Activated naive CD8-positive, alpha-beta T cell treated with anti-CD3 and anti-CD28 coated beads, Interleukin-2, amount 10 ng/mL, durations not matched to agents 7 days and 5 days (primary cell): ENCODE measurements around the gene SLC5A10. TPM values are rescaled to one million over a fixed set of nuclear protein-coding genes. Genes with fewer than 3 reads are reported as not detected.

Experiments
- ATAC-seq: fragments of 150-1000 bp; cut with Tn5 transposase; one replicate; pipeline ENCODE4 v1.10.0; 2021; ENCODE audit warnings: low read depth, moderate library complexity
- POLR2A ChIA-PET: fragments of 350-600 bp; sonication (Branson Sonifier 250); formaldehyde crosslinking; loops from one replicate; lab custom pipeline; 2021; ENCODE audit warnings: antibody characterized with exemption; lab: Charles Lee
- DNase-seq: peaks from one replicate; pipeline ENCODE4 v3.0.0; 2021
- H3K27ac Mint-ChIP-seq: one replicate; pipeline ENCODE4 v1.8.0; 2022; ENCODE audit warnings: mild to moderate bottlenecking, mixed read lengths
- H3K27me3 Mint-ChIP-seq: one replicate; pipeline ENCODE4 v1.8.0; 2022; ENCODE audit warnings: mild to moderate bottlenecking, moderate library complexity, mixed read lengths
- H3K36me3 Mint-ChIP-seq: one replicate; pipeline ENCODE4 v1.8.0; 2021; ENCODE audit warnings: mild to moderate bottlenecking, mixed read lengths
- H3K4me1 Mint-ChIP-seq: one replicate; pipeline ENCODE4 v1.8.0; 2021; ENCODE audit warnings: mixed read lengths
- H3K4me3 Mint-ChIP-seq: one replicate; pipeline ENCODE4 v1.8.0; 2022; ENCODE audit warnings: mild to moderate bottlenecking, moderate library complexity, mixed read lengths
- H3K9me3 Mint-ChIP-seq: one replicate; pipeline ENCODE4 v1.8.0; 2021; ENCODE audit warnings: mixed read lengths
- total RNA-seq, 2 experiments: library from RNA; stranded (reverse); gene quantifications; one replicate each; pipeline ENCODE4 v1.2.3, GENCODE V29; 2021

SLC5A10 gene
- total RNA-seq, 2 experiments from 2014 or later, result not detected

GRCh38 chr17:19000531-19001325, 48.8 kb downstream of the SLC5A10 start:
- DNase-seq (no peak), ATAC-seq (no peak)
- Mint-ChIP-seq H3K4me3 (no peak overlapping the region), H3K4me1 (peaks cover 13% of the 10 kb centered on the region), H3K27me3 (no peaks in the 10 kb centered on the region), H3K9me3 (no peaks in the 10 kb centered on the region), H3K27ac (no peak overlapping the region), H3K36me3 (peaks cover 6% of the 10 kb centered on the region)
- POLR2A ChIA-PET, result no interaction called here

GRCh38 chr17:19001907-19002590, 50.1 kb downstream of the SLC5A10 start:
- ATAC-seq (no peak), DNase-seq (no peak)
- H3K36me3 Mint-ChIP-seq, result no peaks in the 10 kb centered on the region
- H3K4me1 Mint-ChIP-seq, result peaks cover 13% of the 10 kb centered on the region
- POLR2A ChIA-PET, result interaction anchor here (0.9 to 1.2 kb wide), 2 partner anchors 10 to 16 kb away, joined by 3 read pairs; no protein-coding TSS in a partner anchor
- H3K27ac Mint-ChIP-seq, result no peak overlapping the region
- H3K9me3 Mint-ChIP-seq, result no peaks in the 10 kb centered on the region
- peaks cover 2% of the 10 kb centered on the region for H3K27me3 Mint-ChIP-seq
- no peak overlapping the region for H3K4me3 Mint-ChIP-seq

- ATAC-seq, result no peak
- DNase-seq, result no peak
- no peak overlapping the region for H3K27ac Mint-ChIP-seq
- H3K9me3 Mint-ChIP-seq, result no peaks in the 10 kb centered on the region
- peaks cover 13% of the 10 kb centered on the region for H3K4me1 Mint-ChIP-seq
- POLR2A ChIA-PET, result interaction anchor here (0.9 to 1.2 kb wide), 2 partner anchors 11 to 17 kb away, joined by 3 read pairs; no protein-coding TSS in a partner anchor
- H3K4me3 Mint-ChIP-seq, result peak overlapping the region; percentile 90
- peaks cover 9% of the 10 kb centered on the region for H3K27me3 Mint-ChIP-seq
- no peaks in the 10 kb centered on the region for H3K36me3 Mint-ChIP-seq
Measured at GRCh38 chr17:19002805-19003542, 51.0 kb downstream of the SLC5A10 start.

GRCh38 chr17:19003543-19004420, 51.8 kb downstream of the SLC5A10 start:
- Mint-ChIP-seq H3K36me3 (no peaks in the 10 kb centered on the region), H3K4me1 (peaks cover 13% of the 10 kb centered on the region), H3K27me3 (peaks cover 9% of the 10 kb centered on the region), H3K9me3 (no peaks in the 10 kb centered on the region), H3K4me3 (peak overlapping the region; percentile 90), H3K27ac (peak overlapping the region; percentile 71)
- DNase-seq (peak; percentile 60), ATAC-seq (peak; percentile 19)
- POLR2A ChIA-PET, result interaction anchor here (1.2 kb wide), 1 partner anchor 18 kb away, joined by 3 read pairs; no protein-coding TSS in a partner anchor

GRCh38 chr17:19004421-19005136, 52.6 kb downstream of the SLC5A10 start, which contains the start of gene FAM83G:
Gene FAM83G, minus strand, starts transcription at chr17:19004764. Its CDS starts 723 bp downstream, at chr17:19004041.
- no peaks in the 10 kb centered on the region for H3K36me3 Mint-ChIP-seq
- H3K4me1 Mint-ChIP-seq, result peaks cover 13% of the 10 kb centered on the region
- H3K27ac Mint-ChIP-seq, result peak within 1 kb of the TSS; percentile 71
- POLR2A ChIA-PET, result no interaction called here
- peak; percentile 80 for ATAC-seq
- H3K4me3 Mint-ChIP-seq, result peak within 1 kb of the TSS; percentile 90
- H3K9me3 Mint-ChIP-seq, result no peaks in the 10 kb centered on the region
- DNase-seq, result peak; percentile 88
- peaks cover 9% of the 10 kb centered on the region for H3K27me3 Mint-ChIP-seq

GRCh38 chr17:19005137-19005773, 53.3 kb downstream of the SLC5A10 start:
- H3K27me3 Mint-ChIP-seq, result peaks cover 9% of the 10 kb centered on the region

GRCh38 chr17:19005789-19006430, 53.9 kb downstream of the SLC5A10 start:
- no peaks in the 10 kb centered on the region for H3K9me3 Mint-ChIP-seq
- H3K36me3 Mint-ChIP-seq, result no peaks in the 10 kb centered on the region
- H3K4me1 Mint-ChIP-seq, result peaks cover 13% of the 10 kb centered on the region
- POLR2A ChIA-PET, result interaction anchor here (0.7 kb wide), 1 partner anchor 10 kb away, joined by 3 read pairs; no protein-coding TSS in a partner anchor
- H3K27me3 Mint-ChIP-seq, result peaks cover 9% of the 10 kb centered on the region
- DNase-seq (no peak), ATAC-seq (no peak)
- H3K4me3 Mint-ChIP-seq, result no peak overlapping the region
- H3K27ac Mint-ChIP-seq, result peak overlapping the region; percentile 59

More at GRCh38 chr17:19005137-19005773, 53.3 kb downstream of the SLC5A10 start:
- Mint-ChIP-seq H3K36me3 (no peaks in the 10 kb centered on the region), H3K4me1 (peaks cover 13% of the 10 kb centered on the region), H3K4me3 (peak overlapping the region; percentile 39), H3K27ac (peak overlapping the region; percentile 51), H3K9me3 (no peaks in the 10 kb centered on the region)
- ATAC-seq (peak; percentile 3), DNase-seq (no peak)
- POLR2A ChIA-PET, result no interaction called here

GRCh38 chr17:19006698-19007097, 54.7 kb downstream of the SLC5A10 start:
- peaks cover 13% of the 10 kb centered on the region for H3K4me1 Mint-ChIP-seq
- POLR2A ChIA-PET, result no interaction called here
- H3K36me3 Mint-ChIP-seq, result no peaks in the 10 kb centered on the region

GRCh38 chr17:19009970-19010369, 58.0 kb downstream of the SLC5A10 start:
- no peak overlapping the region for H3K27ac Mint-ChIP-seq
- POLR2A ChIA-PET, result no interaction called here

More at GRCh38 chr17:19006698-19007097, 54.7 kb downstream of the SLC5A10 start:
- no peak overlapping the region for H3K27ac Mint-ChIP-seq
- DNase-seq, result no peak
- no peak overlapping the region for H3K4me3 Mint-ChIP-seq
- no peak for ATAC-seq
- no peaks in the 10 kb centered on the region for H3K9me3 Mint-ChIP-seq
- H3K27me3 Mint-ChIP-seq, result peaks cover 9% of the 10 kb centered on the region

GRCh38 chr17:19010729-19011505, 59.0 kb downstream of the SLC5A10 start:
- DNase-seq (no peak), ATAC-seq (no peak)
- Mint-ChIP-seq H3K27me3 (peaks cover 9% of the 10 kb centered on the region), H3K36me3 (no peaks in the 10 kb centered on the region), H3K4me1 (peaks cover 4% of the 10 kb centered on the region), H3K9me3 (no peaks in the 10 kb centered on the region), H3K27ac (no peak overlapping the region), H3K4me3 (no peak overlapping the region)
- POLR2A ChIA-PET, result no interaction called here

More at GRCh38 chr17:19009970-19010369, 58.0 kb downstream of the SLC5A10 start:
- Mint-ChIP-seq H3K27me3 (peaks cover 9% of the 10 kb centered on the region), H3K4me3 (no peak overlapping the region), H3K36me3 (no peaks in the 10 kb centered on the region), H3K9me3 (no peaks in the 10 kb centered on the region), H3K4me1 (peaks cover 4% of the 10 kb centered on the region)
- ATAC-seq, result no peak
- no peak for DNase-seq
